B cell (primary cell): Measurements from ENCODE around the gene ABHD16A. TPM values are rescaled to one million over a fixed set of nuclear protein-coding genes. Genes with fewer than 3 reads are reported as not detected.

Experiments used
- ATAC-seq: fragments of 200-7000 bp; cut with Tn5 transposase; one replicate; pipeline ENCODE4 v1.10.0; 2021; ENCODE audit warnings: low read depth, mild to moderate bottlenecking, moderate number of reproducible peaks, moderate library complexity
- CTCF ChIA-PET: fragments of 350-600 bp; sonication (Branson Sonifier 250); formaldehyde crosslinking; loops from one replicate; lab custom pipeline; 2021; ENCODE audit warnings: antibody characterized with exemption, inconsistent platforms; lab: Charles Lee
- POLR2A ChIA-PET: fragments of 350-600 bp; sonication (Branson Sonifier 250); formaldehyde crosslinking; loops from one replicate; lab custom pipeline; 2021; ENCODE audit warnings: antibody characterized with exemption; lab: Charles Lee
- DNase-seq: peaks from one replicate; pipeline ENCODE4 v3.0.0; 2013
- H2AFZ ChIP-seq: 2 replicates; pipeline ENCODE4 v1.6.1; 2012; ENCODE audit warnings: mild to moderate bottlenecking, low read depth, low read length; ENCODE audit not compliant: insufficient read depth, poor library complexity, severe bottlenecking
- H3K27ac ChIP-seq, 2 donors: 1 replicate in 1 of 2; 2 replicates in 1 of 2; pipeline ENCODE4 v1.5.1; 2012 to 2013; ENCODE audit warnings: low read length in 2 of 2, mild to moderate bottlenecking in 2 of 2, moderate library complexity in 1 of 2
- H3K27me3 ChIP-seq, 4 experiments: fragments of 200-600 bp in 1 of 4; sonication (generic) in 1 of 4; replicated peaks in 1 of 4; 1 replicate in 2 of 4; 2 replicates in 2 of 4; pipeline versions ENCODE4 v1.6.1 to v1.7.0; 2013 to 2016; ENCODE audit warnings: low read length in 3 of 4, mild to moderate bottlenecking in 2 of 4, mixed read lengths in 1 of 4, moderate library complexity in 1 of 4; ENCODE audit not compliant: insufficient read depth in 4 of 4, control insufficient read depth in 3 of 4; ENCODE audit errors: control extremely low read depth in 1 of 4
- H3K36me3 ChIP-seq, 2 experiments: replicated peaks in 1 of 2; 1 replicate in 1 of 2; 2 replicates in 1 of 2; pipeline versions ENCODE4 v1.6.1 to v1.7.1; 2013; ENCODE audit warnings: low read length in 1 of 2; ENCODE audit not compliant: insufficient read depth in 2 of 2, control insufficient read depth in 1 of 2; ENCODE audit errors: control extremely low read depth in 1 of 2, extremely low read depth in 1 of 2
- H3K4me1 ChIP-seq, 2 donors: fragments of 200-600 bp in 1 of 2; sonication (generic) in 1 of 2; 1 replicate in 1 of 2; 2 replicates in 1 of 2; pipeline versions ENCODE4 v1.5.1 to v1.6.1; 2013 to 2017; ENCODE audit warnings: low read length in 2 of 2; ENCODE audit not compliant: control insufficient read depth in 2 of 2, insufficient read depth in 2 of 2
- H3K4me2 ChIP-seq: replicated peaks from 2 replicates; pipeline ENCODE3; 2012; ENCODE audit warnings: mild to moderate bottlenecking, low read depth, low read length; ENCODE audit not compliant: poor library complexity, severe bottlenecking
- H3K4me3 ChIP-seq, 5 experiments: fragments of 200-600 bp in 1 of 5; sonication (generic) in 1 of 5; 1 replicate in 3 of 5; 2 replicates in 2 of 5; pipeline versions ENCODE4 v1.5.1 to v1.7.0; 2011 to 2016; ENCODE audit warnings: low read length in 4 of 5, mild to moderate bottlenecking in 4 of 5, low read depth in 2 of 5, control low read depth in 1 of 5, moderate library complexity in 1 of 5; ENCODE audit not compliant: insufficient read depth in 1 of 5; ENCODE audit errors: control extremely low read depth in 1 of 5, extremely low read depth in 1 of 5
- H3K79me2 ChIP-seq: fragments of 200-600 bp; sonication (generic); one replicate; pipeline ENCODE4 v1.6.0; 2016; ENCODE audit warnings: low read length; ENCODE audit not compliant: control insufficient read depth, insufficient read depth
- H3K9ac ChIP-seq: fragments of 200-600 bp; sonication (generic); 2 replicates; pipeline ENCODE4 v1.6.1; 2017; ENCODE audit warnings: mild to moderate bottlenecking, low read length, moderate library complexity
- H3K9me3 ChIP-seq, 3 donors: one replicate each; pipeline versions ENCODE4 v1.6.1 to v1.7.1; 2013; ENCODE audit warnings: low read length in 2 of 3; ENCODE audit not compliant: control insufficient read depth in 2 of 3, insufficient read depth in 1 of 3; ENCODE audit errors: control extremely low read depth in 1 of 3
- H4K20me1 ChIP-seq: 2 replicates; pipeline ENCODE4 v1.6.0; 2012; ENCODE audit warnings: mild to moderate bottlenecking, low read length; ENCODE audit not compliant: insufficient read depth, control insufficient read depth, poor library complexity, severe bottlenecking
- H3K27ac Mint-ChIP-seq: one replicate; pipeline ENCODE4 v1.8.0; 2021; ENCODE audit warnings: mixed read lengths
- H3K27me3 Mint-ChIP-seq: one replicate; pipeline ENCODE4 v1.8.0; 2021; ENCODE audit warnings: mixed read lengths
- H3K4me1 Mint-ChIP-seq: one replicate; pipeline ENCODE4 v1.8.0; 2021; ENCODE audit warnings: mixed read lengths
- H3K4me3 Mint-ChIP-seq: one replicate; pipeline ENCODE4 v1.8.0; 2021; ENCODE audit warnings: mixed read lengths
- H3K9me3 Mint-ChIP-seq: one replicate; pipeline ENCODE4 v1.8.0; 2022; ENCODE audit warnings: mixed read lengths; ENCODE audit not compliant: insufficient read depth
- EZH2 ChIP-seq: IDR thresholded peaks from 2 replicates; pipeline ENCODE4 v1.6.1; 2012; ENCODE audit warnings: borderline replicate concordance, low read depth, mild to moderate bottlenecking, moderate library complexity, low read length; ENCODE audit not compliant: insufficient read depth, poor library complexity, severe bottlenecking
- WGBS: methylation state at CpG from one replicate; pipeline ENCODE4 v1.1.5; 2013; ENCODE audit warnings: missing lambda C conversion rate; ENCODE audit not compliant: insufficient coverage; 5-methylcytosine and 5-hydroxymethylcytosine counted together
- intact Hi-C: fragments of 100-400 bp; cut with micrococcal nuclease; formaldehyde crosslinking; loops from one replicate; pipeline ENCODE4 v1.10.0; 2022
- polyA plus RNA-seq: library from polyadenylated mRNA; depleted of rRNA; stranded (reverse); fragments of >200 nt; gene quantifications from 2 replicates; pipeline ENCODE4 v1.2.3, GENCODE V29; 2012
- total RNA-seq, 2 donors: library from RNA; stranded (reverse); fragments of 120-200 nt in 1 of 2; gene quantifications; 1 replicate in 1 of 2; 2 replicates in 1 of 2; pipeline versions ENCODE4 v1.2.3 to v1.2.4, GENCODE V29; 2013 to 2022
- TF ChIP-seq, protein P1 (sequence below): fragments of 200-600 bp; IDR thresholded peaks from one replicate; pipeline ENCODE4 v1.8.0; 2022; ENCODE audit warnings: antibody characterized with exemption, mild to moderate bottlenecking

Gene ABHD16A
- total and polyA plus RNA-seq, 2 donors (not counting 1 experiment from before 2014, with no cell fraction given): 78.3 to 97.5 TPM

DNA sequence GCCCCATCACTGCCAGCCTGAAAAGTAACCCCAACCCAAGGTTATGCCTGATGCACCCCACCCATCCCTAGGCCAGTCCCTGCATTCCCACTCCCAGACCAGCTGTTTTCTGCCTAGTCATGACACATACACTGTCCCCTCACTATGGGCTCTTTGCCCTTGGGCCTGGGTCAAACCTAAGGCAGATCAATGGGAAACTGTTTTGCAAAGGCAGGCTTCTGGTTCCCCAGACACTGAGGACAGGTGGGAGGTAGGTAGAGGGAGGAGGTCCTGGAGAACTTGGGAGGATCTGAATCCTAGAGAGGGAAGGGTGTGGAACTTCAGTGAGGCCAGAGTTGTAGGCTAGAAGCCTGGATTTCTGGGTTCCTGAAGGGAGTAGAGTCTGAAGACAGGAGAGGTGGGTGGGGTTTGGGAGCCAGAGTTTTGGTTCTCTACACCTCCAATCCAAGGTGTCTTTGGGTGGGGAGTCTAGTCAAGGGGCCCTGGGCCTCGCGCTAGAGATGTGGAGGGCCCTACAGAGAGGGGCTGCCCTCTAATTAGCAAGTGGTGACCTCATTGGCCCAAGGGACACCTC lies 31.2 kb upstream of the ABHD16A start:
- H3K4me2 ChIP-seq: peak overlapping the region; percentile 82
- H3K4me3 ChIP-seq: peak overlapping the region; percentile 73 to 99 (median 87)
- Mint-ChIP-seq H3K4me1 (peaks cover 77% of the 10 kb centered on the region), H3K27ac (peak overlapping the region; percentile 91), H3K27me3 (no peaks in the 10 kb centered on the region), H3K9me3 (no peaks in the 10 kb centered on the region), H3K4me3 (peak overlapping the region; percentile 100)
- CTCF ChIA-PET: interaction anchor here (0.9 to 1.1 kb wide), 2 partner anchors 61 to 218 kb away, joined by 3 read pairs; no protein-coding TSS in a partner anchor
- peak overlapping the region; percentile 81 to 96 for H3K27ac ChIP-seq
- H3K36me3 ChIP-seq: peaks cover 4 to 39% of the 10 kb centered on the region in 2 experiments
- no peaks in the 10 kb centered on the region for H3K9me3 ChIP-seq
- H4K20me1 ChIP-seq: peaks cover 15% of the 10 kb centered on the region
- DNase-seq (no peak), ATAC-seq (no peak)
- peak overlapping the region; percentile 63 for H2AFZ ChIP-seq
- H3K79me2 ChIP-seq: peaks cover 48% of the 10 kb centered on the region
- TF ChIP-seq, protein P1, sequence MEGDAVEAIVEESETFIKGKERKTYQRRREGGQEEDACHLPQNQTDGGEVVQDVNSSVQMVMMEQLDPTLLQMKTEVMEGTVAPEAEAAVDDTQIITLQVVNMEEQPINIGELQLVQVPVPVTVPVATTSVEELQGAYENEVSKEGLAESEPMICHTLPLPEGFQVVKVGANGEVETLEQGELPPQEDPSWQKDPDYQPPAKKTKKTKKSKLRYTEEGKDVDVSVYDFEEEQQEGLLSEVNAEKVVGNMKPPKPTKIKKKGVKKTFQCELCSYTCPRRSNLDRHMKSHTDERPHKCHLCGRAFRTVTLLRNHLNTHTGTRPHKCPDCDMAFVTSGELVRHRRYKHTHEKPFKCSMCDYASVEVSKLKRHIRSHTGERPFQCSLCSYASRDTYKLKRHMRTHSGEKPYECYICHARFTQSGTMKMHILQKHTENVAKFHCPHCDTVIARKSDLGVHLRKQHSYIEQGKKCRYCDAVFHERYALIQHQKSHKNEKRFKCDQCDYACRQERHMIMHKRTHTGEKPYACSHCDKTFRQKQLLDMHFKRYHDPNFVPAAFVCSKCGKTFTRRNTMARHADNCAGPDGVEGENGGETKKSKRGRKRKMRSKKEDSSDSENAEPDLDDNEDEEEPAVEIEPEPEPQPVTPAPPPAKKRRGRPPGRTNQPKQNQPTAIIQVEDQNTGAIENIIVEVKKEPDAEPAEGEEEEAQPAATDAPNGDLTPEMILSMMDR: no peak
- TF ChIP-seq EZH2: no peak
- WGBS: 0% methylated on average over 2 of the region's 2 CpGs
- intact Hi-C loops: loop anchor here (10.0 kb wide), 2 partner anchors 240 to 460 kb away; partner anchors contain the start of genes DXO, GPSM3 and PBX2
- POLR2A ChIA-PET: interaction anchor here (0.5 to 2.2 kb wide), 8 partner anchors 35 to 461 kb away, joined by 3 to 9 read pairs (median 5); partner anchors contain the start of genes BAG6, HSPA1A, HSPA1L and VARS1
- H3K4me1 ChIP-seq: peaks cover 48 to 56% of the 10 kb centered on the region in 2 donors
- H3K9ac ChIP-seq: peak overlapping the region; percentile 91
- H3K27me3 ChIP-seq: no peaks in the 10 kb centered on the region

DNA sequence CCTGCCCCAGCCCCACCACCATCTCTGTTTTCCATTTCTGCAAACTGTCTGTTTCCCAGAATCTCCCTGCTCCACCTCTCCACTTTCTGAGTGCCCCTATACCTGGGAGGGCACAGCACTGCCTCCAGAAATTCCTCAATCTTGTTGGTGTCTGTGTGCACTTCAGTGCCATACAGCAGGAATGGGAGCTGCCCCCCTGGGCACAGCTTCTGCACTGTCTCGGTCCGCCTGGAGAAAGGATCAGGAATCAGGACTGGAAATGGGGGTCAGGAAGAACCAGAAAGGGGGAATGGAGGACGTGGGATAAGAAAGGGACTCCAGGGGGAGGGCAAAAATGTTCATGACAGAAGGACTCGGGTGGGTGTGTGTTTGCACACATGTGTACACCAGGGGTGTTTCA lies 30.6 kb upstream of the ABHD16A start:
- H3K36me3 ChIP-seq: peaks cover 4 to 39% of the 10 kb centered on the region in 2 experiments
- peaks cover 77% of the 10 kb centered on the region for H3K4me1 Mint-ChIP-seq
- H3K4me2 ChIP-seq: peak overlapping the region; percentile 82
- H3K27ac Mint-ChIP-seq: peak overlapping the region; percentile 91
- no peak overlapping the region for H2AFZ ChIP-seq
- ATAC-seq: no peak
- POLR2A ChIA-PET: no interaction called here
- TF ChIP-seq, protein P1: no peak
- no peak for TF ChIP-seq EZH2
- H3K27me3 Mint-ChIP-seq: no peaks in the 10 kb centered on the region
- H3K4me3 ChIP-seq: peak overlapping the region in 3 of 5 experiments; percentile 73 to 99 (median 79)
- H3K79me2 ChIP-seq: peaks cover 54% of the 10 kb centered on the region
- DNase-seq: peak; percentile 4
- no peaks in the 10 kb centered on the region for H3K9me3 Mint-ChIP-seq
- H4K20me1 ChIP-seq: peaks cover 15% of the 10 kb centered on the region
- peak overlapping the region; percentile 91 for H3K9ac ChIP-seq
- CTCF ChIA-PET: no interaction called here
- H3K9me3 ChIP-seq: no peaks in the 10 kb centered on the region
- peak overlapping the region; percentile 100 for H3K4me3 Mint-ChIP-seq
- no peaks in the 10 kb centered on the region for H3K27me3 ChIP-seq
- H3K27ac ChIP-seq: peak overlapping the region; percentile 6 to 96
- WGBS: 87% methylated on average over 4 of the region's 4 CpGs
- intact Hi-C loops: loop anchor here (10.0 kb wide), 2 partner anchors 241 to 461 kb away; partner anchors contain the start of genes DXO, GPSM3 and PBX2
- H3K4me1 ChIP-seq: peaks cover 46 to 56% of the 10 kb centered on the region in 2 donors
